K562 (cell line): Measurements from ENCODE around the gene SCAPER. TPM values are rescaled to one million over a fixed set of nuclear protein-coding genes. Genes with fewer than 3 reads are reported as not detected.

ENCODE experiments used
- ATAC-seq: fragments of 200-7000 bp; cut with Tn5 transposase; 3 replicates; pipeline ENCODE4 v1.9.1; 2020; ENCODE audit warnings: moderate library complexity
- BruUV-seq: library from RNA; stranded (reverse); fragments of 400-500 nt; replicated peaks from 2 replicates; lab custom pipeline; 2021; lab: Mats Ljungman, UMichigan
- CTCF ChIA-PET: fragments of 300-600 bp; formaldehyde crosslinking; extraction: SDS; loops from one replicate; lab custom pipeline; 2021; ENCODE audit warnings: low intra/inter-chr PET ratio; lab: Yijun Ruan, JAX
- POLR2A ChIA-PET: fragments of 300-600, 350-650 bp; sonication (Branson Sonifier 250); formaldehyde crosslinking; extraction: SDS; loops from one replicate; lab custom pipeline; 2021; ENCODE audit warnings: antibody characterized with exemption, inconsistent platforms; lab: Yijun Ruan, JAX
- DNase-seq, 4 experiments: peaks; one replicate each; pipeline versions ENCODE4 v3.0.0 to v3.0.0-alpha.2; 2011 to 2018; ENCODE audit warnings: low spot score in 3 of 4, mixed read lengths in 3 of 4; ENCODE audit errors: extremely low read depth in 1 of 4
- FAIRE-seq: peaks from 2 replicates; lab custom pipeline; 2011; peaks lifted over from hg19 to GRCh38; lab: Jason Lieb, UNC
- H2AFZ ChIP-seq: 2 replicates; pipeline ENCODE4 v1.6.0; 2011; ENCODE audit warnings: low read depth, low read length, control low read depth, inconsistent platforms
- H3K27ac ChIP-seq: fragments of 200-600 bp; 3 replicates; pipeline ENCODE4 v1.8.0; 2011; ENCODE audit warnings: low read depth, mild to moderate bottlenecking, control low read depth, inconsistent platforms, low read length, moderate library complexity, mixed read lengths; ENCODE audit errors: extremely low read depth
- H3K27me3 ChIP-seq, 2 experiments: fragments of 300-600 bp in 1 of 2; 2 replicates in 1 of 2; 3 replicates in 1 of 2; pipeline versions ENCODE4 v1.6.0 to v1.8.0; 2011; ENCODE audit warnings: inconsistent platforms in 2 of 2, low read length in 2 of 2, mild to moderate bottlenecking in 1 of 2, mixed read lengths in 1 of 2, moderate library complexity in 1 of 2; ENCODE audit not compliant: control insufficient read depth in 2 of 2, insufficient read depth in 2 of 2
- H3K36me3 ChIP-seq: fragments of 300-600 bp; 3 replicates; pipeline ENCODE4 v1.8.0; 2011; ENCODE audit warnings: mild to moderate bottlenecking, low read length, inconsistent platforms; ENCODE audit not compliant: control insufficient read depth, insufficient read depth
- H3K4me1 ChIP-seq, 2 experiments: fragments of 200-600 bp in 1 of 2; replicated peaks in 1 of 2; 2 replicates in 1 of 2; 3 replicates in 1 of 2; pipeline versions ENCODE4 v1.5.1 to v1.8.0; 2011; ENCODE audit warnings: inconsistent platforms in 2 of 2, low read length in 2 of 2, mild to moderate bottlenecking in 1 of 2, mixed read lengths in 1 of 2, moderate library complexity in 1 of 2; ENCODE audit not compliant: control insufficient read depth in 2 of 2, insufficient read depth in 2 of 2
- H3K4me2 ChIP-seq: 2 replicates; pipeline ENCODE4 v1.6.1; 2011; ENCODE audit warnings: low read length, control low read depth, inconsistent platforms, mixed read lengths; ENCODE audit not compliant: insufficient read depth
- H3K4me3 ChIP-seq: fragments of 200-600 bp; sonication (generic), shearing (Covaris generic); 2 replicates; pipeline ENCODE4 v1.5.1; 2016; ENCODE audit warnings: control low read depth, inconsistent platforms
- H3K79me2 ChIP-seq: fragments of 200-600 bp; 3 replicates; pipeline ENCODE4 v1.8.0; 2011; ENCODE audit warnings: low read length, inconsistent platforms; ENCODE audit not compliant: control insufficient read depth, insufficient read depth
- H3K9ac ChIP-seq, 2 experiments: 2 replicates each; pipeline versions ENCODE4 v1.6.0 to v1.6.1; 2011; ENCODE audit warnings: low read depth in 2 of 2, low read length in 2 of 2, control low read depth in 1 of 2, inconsistent platforms in 1 of 2, mild to moderate bottlenecking in 1 of 2, mixed read lengths in 1 of 2; ENCODE audit not compliant: insufficient read depth in 1 of 2
- H3K9me1 ChIP-seq: one replicate; pipeline ENCODE4 v1.6.0; 2011; ENCODE audit warnings: inconsistent platforms, mild to moderate bottlenecking, low read length, moderate library complexity; ENCODE audit not compliant: control insufficient read depth, insufficient read depth
- H3K9me3 ChIP-seq: replicated peaks from 2 replicates; pipeline ENCODE4 v1.5.1; 2011; ENCODE audit warnings: low read depth, low read length, inconsistent platforms; ENCODE audit not compliant: control insufficient read depth, insufficient read depth
- H4K20me1 ChIP-seq: replicated peaks from 2 replicates; pipeline ENCODE4 v1.6.1; 2011; ENCODE audit warnings: low read length, inconsistent platforms, mixed read lengths; ENCODE audit not compliant: control insufficient read depth, insufficient read depth
- ARID3A ChIP-seq: IDR thresholded peaks from 2 replicates; pipeline ENCODE4 v1.6.1; 2012; ENCODE audit warnings: low read depth, low read length, improper control_type of control experiment, borderline replicate concordance
- ASH1L ChIP-seq: fragments of 450-650 bp; IDR thresholded peaks from 2 replicates; pipeline ENCODE4 v1.6.1; 2018; ENCODE audit warnings: borderline replicate concordance, mild to moderate bottlenecking, low read depth; ENCODE audit not compliant: partially characterized antibody
- ELF1 ChIP-seq: fragments of 200-800 bp; sonication (Bioruptor generic); IDR thresholded peaks from 2 replicates; pipeline ENCODE4 v1.6.1; 2016; ENCODE audit warnings: missing genetic modification characterization, missing compliant biosample characterization
- FOXJ3 ChIP-seq: sonication (generic); formaldehyde crosslinking; IDR thresholded peaks from 2 replicates; pipeline ENCODE4 v1.4.0; 2020; ENCODE audit warnings: mild to moderate bottlenecking, missing genetic modification reagents
- HNRNPLL ChIP-seq: fragments of 200-400 bp; formaldehyde crosslinking; IDR thresholded peaks from 2 replicates; pipeline ENCODE4 v1.6.1; 2017; ENCODE audit warnings: low read length, low read depth, mild to moderate bottlenecking; ENCODE audit not compliant: poor library complexity, severe bottlenecking
- NR0B1 ChIP-seq: fragments of 450-650 bp; IDR thresholded peaks from one replicate; pipeline ENCODE4 v1.6.1; 2018; ENCODE audit warnings: mild to moderate bottlenecking, moderate library complexity; ENCODE audit not compliant: partially characterized antibody
- PURB ChIP-seq: sonication (generic); formaldehyde crosslinking; IDR thresholded peaks from 2 replicates; pipeline ENCODE4 v1.9.0; 2021; ENCODE audit warnings: low read depth, mild to moderate bottlenecking, missing genetic modification reagents
- RCOR1 ChIP-seq, 2 experiments: IDR thresholded peaks; 2 replicates each; pipeline ENCODE4 v1.6.1; 2012; ENCODE audit warnings: low read depth in 2 of 2, low read length in 2 of 2, borderline replicate concordance in 1 of 2, improper control_type of control experiment in 1 of 2
- SOX6 ChIP-seq: fragments of 450-650 bp; IDR thresholded peaks from 2 replicates; pipeline ENCODE4 v1.6.1; 2014; ENCODE audit warnings: mild to moderate bottlenecking
- ZNF354B ChIP-seq: fragments of 250-450 bp; sonication (Bioruptor Pico); IDR thresholded peaks from 2 replicates; pipeline ENCODE4 v1.4.0; 2020
- in situ Hi-C: fragments of 300-500 bp; cut with MboI; formaldehyde crosslinking; loops from 4 replicates; pipeline ENCODE4 v1.15.0; 2018; ENCODE audit warnings: inconsistent platforms, mixed read lengths
- intact Hi-C: fragments of 100-400 bp; cut with micrococcal nuclease; formaldehyde crosslinking; loops from 2 replicates; pipeline ENCODE4 v1.14.2; 2022
- polyA plus RNA-seq, 8 experiments: library from polyadenylated mRNA; depleted of rRNA in 4 of 8; stranded (reverse) in 5 of 8; unstranded in 3 of 8; fragments of >200 nt; fragmentation: Nextera tagmentation in 2 of 8; fragmentation: Illumina TruSeq in 1 of 8; extraction: Ambion mirVana in 2 of 8; extraction: Trizol in 1 of 8; gene quantifications; 2 replicates each; pipeline versions ENCODE4 v1.2.1 to v1.2.3, GENCODE V29; 2011 to 2014; ENCODE audit warnings: inconsistent platforms in 1 of 8, missing spikeins in 1 of 8
- total RNA-seq, 7 experiments: library from RNA; depleted of rRNA in 6 of 7; stranded (reverse); fragments of >200 nt in 6 of 7; fragmentation: Illumina TruSeq in 2 of 7; extraction: Trizol in 2 of 7; gene quantifications; 2 replicates each; pipeline versions ENCODE4 v1.2.1 to v1.2.3, GENCODE V29; 2011 to 2021; ENCODE audit warnings: low replicate concordance in 1 of 7

SCAPER gene
- total and polyA plus RNA-seq, 9 of the 15 experiments (the other 6 are each of a cell fraction or from before 2014, with no cell fraction given): 1.3 to 5.7 (median 3.2) TPM

- POLR2A ChIA-PET: no interaction called here
- intact Hi-C loops (no loop called here), in situ Hi-C loops (no loop called here)
- CTCF ChIA-PET: no interaction called here
- Histone ChIP-seq H2AFZ (no peak overlapping the region), H3K27me3 (no peaks in the 10 kb centered on the region), H3K9ac (no peak overlapping the region), H3K4me3 (no peak overlapping the region), H3K27ac (no peak overlapping the region), H3K4me2 (no peak overlapping the region), H3K79me2 (no peaks in the 10 kb centered on the region), H4K20me1 (no peaks in the 10 kb centered on the region), H3K9me3 (no peaks in the 10 kb centered on the region), H3K4me1 (no peaks in the 10 kb centered on the region), H3K9me1 (no peaks in the 10 kb centered on the region), H3K36me3 (no peaks in the 10 kb centered on the region)
- DNase-seq (no peak), ATAC-seq (no peak), FAIRE-seq (no peak)
- no TSS peak for BruUV-seq
- TF ChIP-seq ZNF354B (CRISPR knock-in tag): no peak
- no peak for TF ChIP-seq ELF1 (tag)
- no peak for TF ChIP-seq HNRNPLL
- TF ChIP-seq SOX6: no peak
- no peak for TF ChIP-seq ASH1L
- TF ChIP-seq ARID3A: no peak
- no peak for TF ChIP-seq PURB (CRISPR knock-in tag)
- no peak for TF ChIP-seq RCOR1 (IDR thresholded peaks at IDR 0.05; ENCODE audit: borderline replicate concordance in 1 of 2, low read depth in 2 of 2, low read length in 2 of 2)
- TF ChIP-seq FOXJ3: no peak
- TF ChIP-seq NR0B1: no peak
Observed at GRCh38 chr15:76756381-76756780, 148.8 kb downstream of the SCAPER start.
